Stimulated activated CD8-positive, alpha-beta memory T cell treated with anti-CD3 and anti-CD28 coated beads, Interleukin-12 subunit alpha, Interleukin-12 subunit beta, amount 100 ng/mL, for 1 hour (primary cell): ENCODE measurements around the gene ADGRE2.
"Not testable (repeated sequence)": the region's sequence is repeated elsewhere in the genome, so short reads cannot be mapped to it uniquely, and the experiment has no call there.

Experiments used
- DNase-seq: peaks from one replicate; pipeline ENCODE4 v3.0.0-alpha.2; 2020; ENCODE audit warnings: low read depth

The ADGRE2 gene

GRCh38 chr19:14778110-14778845 is at the start of gene ADGRE2:
Gene ADGRE2 (minus strand): TSS chr19:14778560. CDS start chr19:14776756, 1,804 bp downstream.
- DNase-seq, result not testable (repeated sequence)

GRCh38 chr19:14826006-14826405 is 47.6 kb upstream of the ADGRE2 start:
- DNase-seq, result no peak

GRCh38 chr19:14821937-14822336 is 43.6 kb upstream of the ADGRE2 start:
- no peak for DNase-seq

GRCh38 chr19:14818588-14818987 is 40.2 kb upstream of the ADGRE2 start:
- no peak for DNase-seq

- no peak for DNase-seq
Observed at GRCh38 chr19:14817052-14817451, 38.7 kb upstream of the ADGRE2 start.

GRCh38 chr19:14814982-14815652 is 36.8 kb upstream of the ADGRE2 start:
- DNase-seq, result no peak

- no peak for DNase-seq
Observed at GRCh38 chr19:14809272-14810057, 31.1 kb upstream of the ADGRE2 start.

- no peak for DNase-seq
Observed at GRCh38 chr19:14804765-14805164, 26.4 kb upstream of the ADGRE2 start.

GRCh38 chr19:14798760-14799159 is 20.4 kb upstream of the ADGRE2 start:
- DNase-seq, result no peak

GRCh38 chr19:14796021-14796420 is 17.7 kb upstream of the ADGRE2 start:
- no peak for DNase-seq

GRCh38 chr19:14795078-14795721 is 16.8 kb upstream of the ADGRE2 start:
- no peak for DNase-seq

- DNase-seq, result not testable (repeated sequence)
Observed at GRCh38 chr19:14792250-14792649, 13.9 kb upstream of the ADGRE2 start.

GRCh38 chr19:14786421-14786851 is 8.1 kb upstream of the ADGRE2 start:
- DNase-seq, result no peak

GRCh38 chr19:14785102-14785793 is 6.9 kb upstream of the ADGRE2 start:
- DNase-seq, result not testable (repeated sequence)

GRCh38 chr19:14784730-14785101 is 6.4 kb upstream of the ADGRE2 start:
- not testable (repeated sequence) for DNase-seq

- DNase-seq, result not testable (repeated sequence)
Observed at GRCh38 chr19:14783410-14783998, 5.1 kb upstream of the ADGRE2 start.

GRCh38 chr19:14782626-14783409 is 4.5 kb upstream of the ADGRE2 start:
- DNase-seq, result no peak

GRCh38 chr19:14781713-14782536 is 3.6 kb upstream of the ADGRE2 start:
- DNase-seq, result not testable (repeated sequence)

- DNase-seq, result not testable (repeated sequence)
Observed at GRCh38 chr19:14780622-14781225, 2.4 kb upstream of the ADGRE2 start.
